ENCODE measurements around the gene TMEM131.

GRCh38 chr2:97720746-97721145 is 275.0 kb downstream of the TMEM131 start:
- no peak for TF ChIP-seq EZH2 (IDR thresholded peaks at IDR 0.05; ENCODE audit: borderline replicate concordance, low read depth, low read length, poor library complexity, severe bottlenecking)
- TF ChIP-seq, protein P1, sequence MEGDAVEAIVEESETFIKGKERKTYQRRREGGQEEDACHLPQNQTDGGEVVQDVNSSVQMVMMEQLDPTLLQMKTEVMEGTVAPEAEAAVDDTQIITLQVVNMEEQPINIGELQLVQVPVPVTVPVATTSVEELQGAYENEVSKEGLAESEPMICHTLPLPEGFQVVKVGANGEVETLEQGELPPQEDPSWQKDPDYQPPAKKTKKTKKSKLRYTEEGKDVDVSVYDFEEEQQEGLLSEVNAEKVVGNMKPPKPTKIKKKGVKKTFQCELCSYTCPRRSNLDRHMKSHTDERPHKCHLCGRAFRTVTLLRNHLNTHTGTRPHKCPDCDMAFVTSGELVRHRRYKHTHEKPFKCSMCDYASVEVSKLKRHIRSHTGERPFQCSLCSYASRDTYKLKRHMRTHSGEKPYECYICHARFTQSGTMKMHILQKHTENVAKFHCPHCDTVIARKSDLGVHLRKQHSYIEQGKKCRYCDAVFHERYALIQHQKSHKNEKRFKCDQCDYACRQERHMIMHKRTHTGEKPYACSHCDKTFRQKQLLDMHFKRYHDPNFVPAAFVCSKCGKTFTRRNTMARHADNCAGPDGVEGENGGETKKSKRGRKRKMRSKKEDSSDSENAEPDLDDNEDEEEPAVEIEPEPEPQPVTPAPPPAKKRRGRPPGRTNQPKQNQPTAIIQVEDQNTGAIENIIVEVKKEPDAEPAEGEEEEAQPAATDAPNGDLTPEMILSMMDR (conservative IDR thresholded peaks at IDR 0.05; ENCODE audit: low read depth, low read length), result no peak
